Stimulated activated effector memory CD8-positive, alpha-beta T cell treated with anti-CD3 and anti-CD28 coated beads, Interleukin-12 subunit alpha, Interleukin-12 subunit beta, amount 100 ng/mL, for 72 hours (primary cell): Measurements from ENCODE around the gene TFR2.

Experiments used
- ATAC-seq: fragments of 150-1000 bp; cut with Tn5 transposase; 2 replicates; pipeline ENCODE4 v1.10.0; 2021
- DNase-seq, 2 donors: peaks; one replicate each; pipeline ENCODE4 v3.0.0; 2021 to 2022; ENCODE audit warnings: low spot score in 2 of 2
- H3K27ac Mint-ChIP-seq: one replicate; pipeline ENCODE4 v1.8.0; 2022; ENCODE audit warnings: mild to moderate bottlenecking, mixed read lengths
- H3K36me3 Mint-ChIP-seq: one replicate; pipeline ENCODE4 v1.8.0; 2022; ENCODE audit warnings: mild to moderate bottlenecking, mixed read lengths
- H3K4me1 Mint-ChIP-seq: one replicate; pipeline ENCODE4 v1.8.0; 2022; ENCODE audit warnings: mixed read lengths
- H3K4me3 Mint-ChIP-seq: one replicate; pipeline ENCODE4 v1.8.0; 2022; ENCODE audit warnings: mild to moderate bottlenecking, mixed read lengths
- H3K9me3 Mint-ChIP-seq: one replicate; pipeline ENCODE4 v1.8.0; 2022; ENCODE audit warnings: mixed read lengths

The TFR2 gene

GRCh38 chr7:100599911-100600729, 41.2 kb downstream of the TFR2 start:
- no peaks in the 10 kb centered on the region for H3K9me3 Mint-ChIP-seq
- ATAC-seq (no peak), DNase-seq (no peak)
- no peaks in the 10 kb centered on the region for H3K36me3 Mint-ChIP-seq
- H3K27ac Mint-ChIP-seq = no peak overlapping the region
- no peak overlapping the region for H3K4me3 Mint-ChIP-seq
- peaks cover 17% of the 10 kb centered on the region for H3K4me1 Mint-ChIP-seq

DNA sequence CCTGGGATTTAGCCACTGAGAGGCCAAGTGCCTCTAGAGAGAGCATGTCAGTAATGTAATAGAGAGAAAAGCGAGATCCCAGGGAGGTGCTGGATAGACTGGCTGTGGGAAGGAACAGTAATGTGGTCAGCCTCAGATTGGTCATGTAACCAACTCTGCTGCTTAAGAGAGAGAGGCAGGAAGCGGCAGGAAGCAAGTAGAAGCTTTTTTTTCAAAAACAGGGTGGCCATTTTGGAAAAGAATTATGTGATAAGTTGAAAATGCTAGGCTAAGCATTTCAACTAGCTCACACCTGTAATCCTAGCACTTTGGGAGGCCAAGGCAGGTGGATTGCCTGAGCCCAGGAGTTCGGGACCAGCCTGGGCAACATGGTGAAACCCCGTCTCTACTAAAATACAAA, 42.9 kb downstream of the TFR2 start:
- Mint-ChIP-seq H3K4me3 (no peak overlapping the region), H3K9me3 (no peaks in the 10 kb centered on the region), H3K4me1 (peaks cover 6% of the 10 kb centered on the region), H3K27ac (peak overlapping the region; percentile 59), H3K36me3 (no peaks in the 10 kb centered on the region)
- DNase-seq = no peak
- no peak for ATAC-seq

- no peak overlapping the region for H3K27ac Mint-ChIP-seq
- H3K36me3 Mint-ChIP-seq = no peaks in the 10 kb centered on the region
- H3K4me1 Mint-ChIP-seq = peaks cover 6% of the 10 kb centered on the region
- H3K9me3 Mint-ChIP-seq = no peaks in the 10 kb centered on the region
- no peak for DNase-seq
- H3K4me3 Mint-ChIP-seq = no peak overlapping the region
- ATAC-seq = no peak
Observed at GRCh38 chr7:100595188-100595587, 46.2 kb downstream of the TFR2 start.

DNA sequence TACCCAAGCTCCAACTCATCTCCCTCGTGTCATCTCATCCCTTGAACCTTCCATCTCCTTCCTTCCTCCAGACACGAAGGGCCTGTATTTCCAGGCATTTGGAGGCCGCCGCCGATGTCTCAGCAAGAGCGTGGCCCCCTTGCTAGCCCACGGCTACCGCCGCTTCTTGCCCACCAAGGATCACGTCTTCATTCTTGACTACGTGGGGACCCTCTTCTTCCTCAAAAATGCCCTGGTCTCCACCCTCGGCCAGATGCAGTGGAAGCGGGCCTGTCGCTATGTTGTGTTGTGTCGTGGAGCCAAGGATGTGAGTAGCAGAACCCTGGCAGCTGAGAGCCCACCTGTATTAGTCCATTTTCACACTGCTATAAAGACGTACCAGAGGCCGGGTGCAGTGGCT, 49.8 kb downstream of the TFR2 start:
- no peak for ATAC-seq
- no peak overlapping the region for H3K4me3 Mint-ChIP-seq

DNA sequence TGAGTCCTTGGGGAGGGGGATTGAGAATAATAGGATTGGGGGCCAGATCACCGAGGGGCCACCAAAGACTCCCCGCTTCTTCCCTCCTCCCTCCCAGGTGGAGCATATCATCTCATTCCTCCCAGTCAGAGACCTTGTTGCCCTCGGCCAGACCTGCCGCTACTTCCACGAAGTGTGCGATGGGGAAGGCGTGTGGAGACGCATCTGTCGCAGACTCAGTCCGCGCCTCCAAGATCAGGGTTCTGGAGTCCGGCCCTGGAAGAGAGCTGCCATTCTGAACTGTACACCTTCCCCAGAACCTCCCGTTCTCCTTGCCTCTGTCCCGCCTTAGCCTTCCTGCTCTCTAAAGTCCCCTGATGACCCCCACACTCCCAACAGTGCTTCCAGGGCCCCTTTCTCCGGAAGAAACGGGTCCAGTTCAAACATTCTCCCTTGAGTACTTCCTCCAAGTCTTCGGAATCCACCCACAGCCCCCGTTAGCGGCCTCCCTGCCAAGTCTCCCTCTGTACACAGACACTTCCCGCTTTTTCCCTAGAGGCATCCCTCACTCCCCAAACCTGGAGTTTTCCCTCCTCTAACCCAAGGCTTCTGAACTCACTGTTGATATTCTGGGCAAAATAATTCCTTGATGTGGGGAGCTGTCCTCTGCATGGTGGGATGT, 51.1 kb downstream of the TFR2 start:
- H3K9me3 Mint-ChIP-seq = no peaks in the 10 kb centered on the region
- DNase-seq = no peak
- no peak overlapping the region for H3K27ac Mint-ChIP-seq
- peaks cover 13% of the 10 kb centered on the region for H3K36me3 Mint-ChIP-seq
- no peak overlapping the region for H3K4me3 Mint-ChIP-seq
- H3K4me1 Mint-ChIP-seq = peaks cover 13% of the 10 kb centered on the region
- no peak for ATAC-seq

More for the DNA sequence above, 49.8 kb downstream of the TFR2 start:
- no peaks in the 10 kb centered on the region for H3K36me3 Mint-ChIP-seq
- no peaks in the 10 kb centered on the region for H3K9me3 Mint-ChIP-seq
- no peak for DNase-seq
- H3K27ac Mint-ChIP-seq = no peak overlapping the region
- H3K4me1 Mint-ChIP-seq = peaks cover 2% of the 10 kb centered on the region

DNA sequence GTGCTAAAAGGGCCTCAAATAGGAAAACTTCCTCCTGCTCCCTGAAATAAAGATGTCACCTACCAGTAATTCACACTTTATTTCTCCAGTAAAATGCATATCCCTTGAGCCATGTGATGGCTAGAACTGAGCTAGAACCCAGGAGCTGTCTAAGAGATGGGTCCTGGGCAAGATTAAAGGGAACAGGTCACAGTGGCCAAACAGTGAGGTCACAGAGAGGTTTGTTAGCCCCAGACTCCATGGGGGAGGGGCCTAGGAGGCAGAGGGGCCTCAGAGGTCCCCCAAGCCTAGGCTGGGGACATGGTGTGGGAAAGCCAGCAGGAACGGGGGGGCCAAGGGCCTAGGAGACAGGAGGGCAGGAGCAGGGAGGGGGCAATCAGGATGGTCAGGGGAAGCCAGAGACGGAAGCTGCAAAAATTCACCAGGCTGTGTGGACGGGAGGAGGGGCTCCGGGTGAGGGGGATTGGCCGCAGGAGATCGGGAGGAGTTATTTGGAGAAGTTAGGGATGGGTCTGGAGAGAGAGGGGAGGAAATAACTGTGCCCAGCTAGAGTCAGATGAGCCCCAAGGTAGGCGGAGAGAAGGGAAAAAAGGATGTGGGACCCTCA, 51.9 kb downstream of the TFR2 start:
- Mint-ChIP-seq H3K27ac (no peak overlapping the region), H3K36me3 (peaks cover 20% of the 10 kb centered on the region), H3K4me1 (peaks cover 20% of the 10 kb centered on the region), H3K4me3 (no peak overlapping the region), H3K9me3 (no peaks in the 10 kb centered on the region)
- DNase-seq = no peak
- no peak for ATAC-seq

DNA sequence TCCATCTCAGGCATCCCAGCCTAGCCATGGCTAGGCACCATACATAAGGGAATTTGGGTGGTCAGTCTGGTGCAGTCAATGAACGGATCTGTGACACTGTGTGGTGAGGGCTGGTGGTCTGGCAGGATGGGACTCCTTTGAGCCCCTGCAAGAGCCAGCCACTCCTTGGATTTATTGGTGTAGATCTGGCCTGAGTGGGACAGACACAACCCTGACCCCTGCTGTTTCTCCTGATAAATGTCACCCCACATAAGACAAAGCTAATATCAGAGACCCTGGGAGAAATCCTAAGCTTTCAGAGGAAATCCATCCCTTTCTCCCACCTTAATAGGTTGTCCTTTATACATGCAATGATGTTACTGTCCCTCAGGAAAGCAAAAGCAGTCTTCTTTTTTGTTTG, 52.9 kb downstream of the TFR2 start:
- H3K4me3 Mint-ChIP-seq = peak overlapping the region; percentile 97
- H3K9me3 Mint-ChIP-seq = no peaks in the 10 kb centered on the region
- H3K36me3 Mint-ChIP-seq = peaks cover 28% of the 10 kb centered on the region
- no peak overlapping the region for H3K27ac Mint-ChIP-seq
- DNase-seq (no peak), ATAC-seq (no peak)
- peaks cover 30% of the 10 kb centered on the region for H3K4me1 Mint-ChIP-seq

DNA sequence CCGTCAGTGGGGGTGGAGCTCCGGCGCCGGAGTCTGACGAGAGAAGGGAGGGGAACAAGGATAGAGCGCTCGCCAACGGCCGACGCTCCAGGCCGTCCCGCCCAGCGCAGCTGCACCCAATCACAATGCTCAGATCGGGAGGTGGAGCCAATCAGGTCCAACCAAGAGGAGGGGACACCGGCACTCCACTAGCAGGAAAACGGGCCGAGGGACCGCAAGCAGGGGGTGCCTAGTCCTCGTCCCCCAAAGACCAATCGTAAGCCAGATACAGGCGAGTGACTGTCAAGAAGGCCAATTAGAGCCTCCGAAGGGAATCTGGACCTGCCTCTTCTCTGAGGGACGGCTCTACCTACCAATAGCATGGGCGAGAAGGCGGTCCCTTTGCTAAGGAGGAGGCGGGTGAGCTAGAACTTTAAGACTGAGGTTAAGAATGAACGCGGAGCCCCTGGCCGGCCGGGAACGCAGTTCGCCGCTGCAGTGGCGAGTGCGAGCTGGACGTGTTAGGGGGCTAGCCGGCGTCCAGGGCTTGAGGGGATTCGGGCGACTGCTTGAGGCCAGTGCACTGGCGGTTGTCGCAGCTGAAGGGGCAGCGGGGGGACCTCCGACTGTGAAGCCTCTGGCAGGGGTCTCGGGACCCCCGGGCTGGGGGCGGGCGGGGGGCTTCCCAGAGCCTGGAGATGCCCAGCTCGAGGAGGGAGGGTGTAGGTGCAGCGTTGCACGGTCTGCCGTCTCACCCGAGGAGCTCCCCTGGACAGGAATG, 54.9 kb downstream of the TFR2 start, which contains the start of gene FBXO24:
Gene FBXO24 (plus strand): TSS at position 63 of the 760 bp plus-strand sequence. CDS start 298 bp downstream, at position 361.
- DNase-seq (peak; percentile 96 to 100), ATAC-seq (peak; percentile 89)
- Mint-ChIP-seq H3K9me3 (no peaks in the 10 kb centered on the region), H3K27ac (peak within 1 kb of the TSS; percentile 93), H3K4me3 (peak within 1 kb of the TSS; percentile 97), H3K4me1 (peaks cover 44% of the 10 kb centered on the region), H3K36me3 (peaks cover 33% of the 10 kb centered on the region)

GRCh38 chr7:100585511-100586265, 55.7 kb downstream of the TFR2 start, which contains the start of gene LRCH4:
TSS of gene LRCH4 (minus strand) at chr7:100586129. CDS start at chr7:100586100, 29 bp downstream.
- no peaks in the 10 kb centered on the region for H3K9me3 Mint-ChIP-seq
- H3K4me3 Mint-ChIP-seq = peak within 1 kb of the TSS; percentile 97
- ATAC-seq = peak; percentile 35
- peaks cover 33% of the 10 kb centered on the region for H3K36me3 Mint-ChIP-seq
- H3K4me1 Mint-ChIP-seq = peaks cover 44% of the 10 kb centered on the region
- DNase-seq = peak in 1 of 2 donors; percentile 38
- H3K27ac Mint-ChIP-seq = peak within 1 kb of the TSS; percentile 93

DNA sequence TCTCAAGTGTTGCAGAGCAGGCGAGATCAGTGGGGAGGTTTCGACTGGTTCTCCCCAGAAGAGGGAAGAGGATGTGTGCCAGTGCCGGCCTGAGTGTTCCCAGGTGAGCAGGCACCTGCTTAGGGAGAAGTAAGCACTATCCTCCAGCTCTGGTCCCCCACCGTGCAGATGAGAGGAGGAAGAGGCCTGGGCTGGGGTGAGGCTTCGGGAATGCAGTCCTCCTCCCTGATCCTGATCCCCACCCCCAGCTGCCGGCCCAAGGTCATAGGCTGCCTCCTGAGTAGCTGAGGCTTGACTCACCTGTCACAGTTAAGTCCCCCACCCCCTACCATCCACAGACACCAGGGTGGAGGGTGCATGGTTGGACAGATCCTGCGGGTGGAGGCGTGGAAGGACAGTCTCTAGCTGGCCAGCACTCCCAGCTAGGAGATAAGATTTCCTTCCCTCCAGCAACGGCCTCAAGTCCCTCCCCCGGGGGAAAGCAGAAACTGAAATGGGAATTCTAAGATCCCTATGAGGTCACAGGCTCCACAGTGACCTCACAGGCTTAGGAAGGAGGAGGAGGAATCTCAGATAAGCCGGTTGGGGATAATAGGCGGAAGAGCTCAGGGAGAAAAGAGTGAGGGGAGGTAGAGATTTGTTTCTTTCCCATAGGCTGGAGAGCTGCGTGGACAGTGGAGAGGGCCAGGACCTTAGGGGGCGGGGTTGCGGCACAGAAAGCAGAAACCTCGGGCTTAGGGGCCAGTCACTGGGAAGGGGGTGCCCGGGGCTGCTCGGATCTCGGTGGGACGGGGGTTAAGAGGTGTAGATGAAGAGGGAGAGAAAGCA, 56.5 kb downstream of the TFR2 start:
- Mint-ChIP-seq H3K9me3 (no peaks in the 10 kb centered on the region), H3K36me3 (peaks cover 33% of the 10 kb centered on the region), H3K27ac (peak overlapping the region; percentile 93), H3K4me1 (peaks cover 44% of the 10 kb centered on the region), H3K4me3 (peak overlapping the region; percentile 97)
- no peak for DNase-seq
- ATAC-seq = no peak

GRCh38 chr7:100584054-100584682, 57.2 kb downstream of the TFR2 start:
- H3K9me3 Mint-ChIP-seq = no peaks in the 10 kb centered on the region
- DNase-seq (no peak), ATAC-seq (no peak)
- peak overlapping the region; percentile 93 for H3K27ac Mint-ChIP-seq
- peaks cover 44% of the 10 kb centered on the region for H3K4me1 Mint-ChIP-seq
- peak overlapping the region; percentile 97 for H3K4me3 Mint-ChIP-seq
- H3K36me3 Mint-ChIP-seq = peaks cover 33% of the 10 kb centered on the region

DNA sequence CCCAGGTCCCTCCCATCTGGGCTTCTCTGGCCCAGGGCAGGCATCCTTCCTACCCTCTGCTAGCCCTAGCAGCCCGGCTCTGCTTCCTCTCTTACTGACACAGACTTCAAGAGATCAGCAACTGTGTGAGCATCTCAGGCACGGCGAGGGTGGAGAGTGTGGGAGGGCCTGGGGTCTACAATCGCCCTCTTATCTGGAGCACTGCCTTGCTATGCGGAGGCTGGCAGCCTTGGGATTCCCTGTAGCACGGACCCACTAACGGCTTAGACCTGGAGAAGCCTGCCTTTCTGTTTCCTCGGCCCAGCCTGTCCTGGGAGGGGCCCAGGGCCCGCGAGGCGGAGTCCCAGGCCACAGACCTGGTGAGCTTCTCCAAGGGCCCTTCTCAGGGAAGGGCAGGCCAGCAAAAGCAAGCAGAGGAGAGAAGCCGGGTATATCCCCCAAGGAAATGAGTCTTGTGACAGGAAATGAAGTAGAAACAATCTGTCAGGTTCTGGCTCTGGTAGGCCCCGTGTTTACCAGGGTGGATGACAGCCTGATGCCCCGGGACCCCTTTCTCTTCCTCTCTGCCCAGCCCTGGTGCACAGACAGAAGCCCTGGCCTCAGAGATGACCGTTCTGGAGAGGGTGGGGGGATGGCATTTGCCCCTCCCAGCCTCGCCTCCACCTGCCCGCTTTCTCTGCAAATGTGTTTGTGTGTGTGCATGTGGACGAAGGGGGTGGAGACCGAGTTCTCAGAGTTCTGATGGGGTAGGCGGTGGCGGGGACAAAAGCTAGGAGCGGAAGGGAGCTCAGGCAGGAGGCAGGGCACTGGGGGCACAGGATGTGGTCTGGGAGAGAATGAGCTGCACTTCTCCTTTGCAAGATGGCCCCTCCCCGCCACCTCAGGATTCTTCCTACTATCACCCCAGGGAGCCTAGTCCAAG, 58.0 kb downstream of the TFR2 start:
- DNase-seq (peak; percentile 45 to 82), ATAC-seq (peak; percentile 29)
- Mint-ChIP-seq H3K4me3 (peak overlapping the region; percentile 97), H3K36me3 (peaks cover 33% of the 10 kb centered on the region), H3K27ac (peak overlapping the region; percentile 93), H3K4me1 (peaks cover 44% of the 10 kb centered on the region), H3K9me3 (no peaks in the 10 kb centered on the region)
